Activated effector memory CD4-positive, alpha-beta T cell treated with anti-CD3 and anti-CD28 coated beads, Interleukin-2, amount 50 U/mL, for 16 hours (primary cell): ENCODE results near the gene SLC5A10.
"Not testable (repeated sequence)": the region's sequence is repeated elsewhere in the genome, so short reads cannot be mapped to it uniquely, and the experiment has no call there.

Experiments used
- DNase-seq: peaks from one replicate; pipeline ENCODE4 v3.0.0-alpha.2; 2020

Gene SLC5A10

DNA sequence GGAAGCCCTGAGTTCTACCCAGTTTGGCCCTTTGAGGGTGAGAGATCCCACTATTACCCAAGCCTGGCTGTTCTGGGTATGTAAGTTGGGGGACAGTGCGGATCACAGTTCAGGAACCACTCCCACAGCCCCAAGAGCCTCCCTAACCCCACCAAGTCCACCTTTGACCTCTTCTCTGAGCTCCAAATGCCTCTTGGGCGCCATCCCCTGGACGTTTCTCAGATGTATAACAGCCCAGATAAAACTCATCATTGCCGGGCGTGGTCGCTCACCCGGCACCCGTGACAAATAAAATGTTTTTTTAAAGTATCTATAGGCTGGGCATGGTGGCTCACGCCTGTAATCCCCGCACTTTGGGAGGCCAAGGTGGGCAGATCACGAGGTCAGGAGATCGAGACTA is 103.5 kb downstream of the SLC5A10 start:
- not testable (repeated sequence) for DNase-seq

DNA sequence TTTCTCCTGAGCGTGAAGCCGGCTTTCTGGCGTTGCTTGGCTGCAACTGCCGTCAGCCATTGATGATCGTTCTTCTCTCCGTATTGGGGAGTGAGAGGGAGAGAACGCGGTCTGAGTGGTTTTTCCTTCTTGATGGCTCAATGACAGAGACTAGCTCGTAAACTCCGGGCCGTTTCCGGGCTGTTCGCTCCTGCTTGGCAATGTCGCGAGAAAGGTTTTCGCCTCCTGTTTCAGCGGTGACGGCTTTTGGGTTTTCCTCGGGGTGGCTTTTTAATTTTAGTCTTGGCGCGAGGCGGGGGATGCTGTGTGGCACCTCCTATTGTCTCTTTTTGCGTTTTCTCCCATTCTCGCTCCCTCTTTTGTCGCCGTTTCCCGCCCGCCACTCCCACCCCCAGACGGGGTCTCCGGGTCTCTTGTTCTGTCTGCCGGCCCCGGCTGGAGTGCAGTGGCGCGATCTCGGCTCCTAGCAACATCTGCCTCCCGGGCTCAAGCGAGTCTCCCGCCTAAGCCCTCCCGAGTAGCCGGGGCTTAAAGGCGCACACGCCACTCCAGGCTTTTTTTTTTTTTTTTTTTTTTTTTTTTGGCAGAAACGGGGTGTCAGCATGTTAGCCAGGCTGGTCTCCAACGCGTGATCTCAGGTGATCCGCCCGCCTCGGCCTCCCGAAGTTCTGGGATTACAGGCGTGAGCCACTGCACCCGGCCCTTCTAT is 110.2 kb downstream of the SLC5A10 start:
- not testable (repeated sequence) for DNase-seq

DNA sequence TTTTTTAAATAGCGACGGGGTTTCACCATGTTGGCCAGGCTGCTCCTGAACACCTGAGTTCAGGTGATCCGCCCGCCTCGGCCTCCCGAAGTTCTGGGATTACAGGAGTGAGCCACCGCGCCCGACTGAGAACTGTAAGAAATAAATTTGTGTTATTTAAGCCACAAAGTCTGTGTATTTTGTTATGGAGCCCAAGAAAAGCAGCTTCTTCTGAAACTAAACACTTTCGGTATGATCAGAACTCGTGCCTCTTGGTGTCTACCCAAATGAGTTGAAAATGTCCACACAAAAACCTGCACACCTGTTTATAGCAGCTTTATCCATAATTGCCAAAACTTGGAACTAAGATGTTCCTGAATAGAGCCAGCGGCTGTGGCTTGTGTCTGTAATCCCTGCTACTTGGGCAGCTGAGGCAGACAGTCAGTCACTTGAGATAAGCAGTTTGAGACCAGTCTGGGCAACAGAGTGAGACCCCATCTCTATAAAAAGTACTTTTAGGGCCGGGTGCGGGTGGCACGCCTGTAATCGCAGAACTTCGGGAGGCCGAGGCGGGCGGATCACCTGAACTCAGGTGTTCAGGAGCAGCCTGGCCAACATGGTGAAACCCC is 110.9 kb downstream of the SLC5A10 start:
- not testable (repeated sequence) for DNase-seq

DNA sequence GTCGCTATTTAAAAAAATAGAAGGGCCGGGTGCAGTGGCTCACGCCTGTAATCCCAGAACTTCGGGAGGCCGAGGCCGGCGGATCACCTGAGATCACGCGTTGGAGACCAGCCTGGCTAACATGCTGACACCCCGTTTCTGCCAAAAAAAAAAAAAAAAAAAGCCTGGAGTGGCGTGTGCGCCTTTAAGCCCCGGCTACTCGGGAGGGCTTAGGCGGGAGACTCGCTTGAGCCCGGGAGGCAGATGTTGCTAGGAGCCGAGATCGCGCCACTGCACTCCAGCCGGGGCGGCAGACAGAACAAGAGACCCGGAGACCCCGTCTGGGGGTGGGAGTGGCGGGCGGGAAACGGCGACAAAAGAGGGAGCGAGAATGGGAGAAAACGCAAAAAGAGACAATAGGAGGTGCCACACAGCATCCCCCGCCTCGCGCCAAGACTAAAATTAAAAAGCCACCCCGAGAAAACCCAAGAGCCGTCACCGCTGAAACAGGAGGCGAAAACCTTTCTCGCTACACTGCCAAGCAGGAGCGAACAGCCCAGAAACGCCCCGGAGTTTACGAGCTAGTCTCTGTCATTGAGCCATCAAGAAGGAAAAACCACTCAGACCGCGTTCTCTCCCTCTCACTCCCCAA is 111.5 kb downstream of the SLC5A10 start:
- peak; percentile 92 for DNase-seq

DNA sequence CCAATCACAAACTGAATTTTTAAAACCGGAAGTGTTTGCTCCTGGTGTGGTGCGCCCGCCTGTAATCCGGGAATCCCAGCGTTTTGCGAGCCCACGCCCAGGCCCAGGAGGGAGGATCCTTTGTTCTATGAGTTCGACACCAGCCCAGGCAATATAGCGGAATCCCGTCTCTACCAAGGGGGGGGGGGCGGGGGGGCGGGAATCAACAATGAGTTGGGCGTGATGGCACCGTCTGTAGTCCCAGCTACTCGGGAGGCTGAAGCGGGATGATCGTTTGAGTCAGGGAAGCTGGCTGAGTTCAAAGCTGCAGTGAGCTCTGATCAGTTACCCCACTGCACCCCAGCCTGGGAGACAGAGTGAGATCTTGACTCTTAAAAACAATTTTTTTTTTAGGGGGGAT is 112.4 kb downstream of the SLC5A10 start:
- DNase-seq: peak; percentile 58

DNA sequence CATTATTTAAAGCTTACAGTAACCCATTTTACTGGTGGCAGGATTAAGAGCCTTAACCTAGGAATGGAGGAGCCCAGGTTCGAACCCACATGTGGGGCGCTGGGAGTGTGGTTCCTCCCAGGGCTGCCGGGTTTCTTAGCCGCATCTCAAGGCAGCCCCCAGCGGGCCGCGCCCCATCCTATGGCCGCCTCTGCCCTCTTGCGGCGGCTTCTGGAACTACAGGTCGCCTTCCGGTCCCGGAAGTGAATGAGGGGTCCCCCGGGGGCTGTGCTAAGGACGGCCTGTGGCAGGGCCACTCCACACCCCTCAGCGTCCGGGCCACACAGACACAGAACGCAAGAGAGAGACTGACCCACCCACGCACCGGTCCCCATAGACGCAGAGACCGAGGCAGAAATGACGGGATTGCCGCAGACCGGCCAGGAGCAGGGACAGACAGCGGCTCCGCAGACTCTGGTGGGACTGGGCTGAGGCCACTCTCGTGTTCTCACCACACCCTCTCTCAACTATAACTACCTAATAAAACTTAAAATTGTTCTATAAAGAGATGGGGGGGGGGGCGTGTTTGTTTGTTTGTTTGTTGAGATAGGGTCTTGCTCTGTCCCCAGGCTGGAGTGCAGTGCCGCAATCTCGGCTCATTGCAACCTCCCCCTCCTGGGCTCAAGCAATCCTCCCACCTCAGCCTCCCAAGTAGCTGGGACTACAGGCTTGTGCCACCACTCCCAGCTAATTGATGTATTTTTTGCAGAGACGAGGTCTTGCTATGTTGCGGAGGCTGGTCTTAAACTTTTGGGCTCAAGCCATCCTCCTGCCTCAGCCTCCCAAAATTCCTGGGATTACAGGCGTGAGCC is 118.6 kb downstream of the SLC5A10 start:
- DNase-seq: not testable (repeated sequence)
